UCSD-AML1 (cell line): ENCODE data around the gene SGSM2.

ENCODE experiments used
- DNase-seq: peaks from one replicate; lab custom pipeline; 2025; ENCODE audit not compliant: unreplicated experiment; lab: John Stamatoyannopoulos, UW

SGSM2 gene

GRCh38 chr17:2384439-2385127 lies 47.3 kb downstream of the SGSM2 start:
- no peak for DNase-seq

- no peak for DNase-seq
These were observed 48.2 kb downstream of the SGSM2 start for GRCh38 chr17:2385240-2386210.

- DNase-seq = no peak
These were observed 49.2 kb downstream of the SGSM2 start for GRCh38 chr17:2386400-2387085.

- no peak for DNase-seq
These were observed 50.1 kb downstream of the SGSM2 start for GRCh38 chr17:2387086-2388019.

GRCh38 chr17:2388020-2388682 lies 50.9 kb downstream of the SGSM2 start:
- no peak for DNase-seq

GRCh38 chr17:2388683-2389055 lies 51.4 kb downstream of the SGSM2 start:
- no peak for DNase-seq

GRCh38 chr17:2390199-2390836 lies 53.0 kb downstream of the SGSM2 start:
- no peak for DNase-seq

GRCh38 chr17:2391597-2392251 lies 54.4 kb downstream of the SGSM2 start:
- DNase-seq = no peak

- DNase-seq = peak; percentile 96
These were observed 55.2 kb downstream of the SGSM2 start for GRCh38 chr17:2392252-2393173.

- DNase-seq = peak; percentile 85
These were observed 56.1 kb downstream of the SGSM2 start for GRCh38 chr17:2393174-2393953.

GRCh38 chr17:2393954-2394749 lies 56.9 kb downstream of the SGSM2 start:
- no peak for DNase-seq

GRCh38 chr17:2394775-2395201 lies 57.5 kb downstream of the SGSM2 start:
- no peak for DNase-seq

GRCh38 chr17:2395258-2396181 lies 58.2 kb downstream of the SGSM2 start:
- peak; percentile 30 for DNase-seq

GRCh38 chr17:2396192-2396567 lies 58.9 kb downstream of the SGSM2 start:
- no peak for DNase-seq

GRCh38 chr17:2396568-2397246 lies 59.4 kb downstream of the SGSM2 start:
- DNase-seq = peak; percentile 94
